GM12878 (cell line): ENCODE data around the gene TCHP. TPM values are rescaled to one million over a fixed set of nuclear protein-coding genes. Genes with fewer than 3 reads are reported as not detected.

Experiments used
- BMI1 ChIP-seq: fragments of 450-650 bp; IDR thresholded peaks from 2 replicates; pipeline ENCODE4 v1.6.1; 2016; ENCODE audit warnings: mild to moderate bottlenecking, moderate library complexity, borderline replicate concordance
- CBX5 ChIP-seq: sonication (generic); IDR thresholded peaks from 2 replicates; pipeline ENCODE4 v1.6.1; 2016; ENCODE audit warnings: low read depth, moderate library complexity, mild to moderate bottlenecking, inconsistent platforms
- JUND ChIP-seq: IDR thresholded peaks from 2 replicates; pipeline ENCODE4 v1.6.1; 2012; ENCODE audit warnings: low read depth, mild to moderate bottlenecking, low read length, improper control_type of control experiment, moderate library complexity
- MEF2B ChIP-seq: fragments of 450-650 bp; IDR thresholded peaks from 2 replicates; pipeline ENCODE4 v1.6.1; 2018; ENCODE audit warnings: mild to moderate bottlenecking, moderate library complexity; ENCODE audit not compliant: partially characterized antibody, poor library complexity, severe bottlenecking
- NFYB ChIP-seq: IDR thresholded peaks from 2 replicates; pipeline ENCODE4 v1.6.1; 2011; ENCODE audit warnings: low read depth, mild to moderate bottlenecking, low read length, improper control_type of control experiment, moderate library complexity; ENCODE audit not compliant: insufficient read depth
- SP1 ChIP-seq: IDR thresholded peaks from one replicate; pipeline ENCODE4 v1.6.1; 2011; ENCODE audit warnings: low read depth, low read length
- TARDBP ChIP-seq: IDR thresholded peaks from 2 replicates; pipeline ENCODE4 v1.6.1; 2016; ENCODE audit warnings: borderline replicate concordance
- YBX1 ChIP-seq: fragments of 450-650 bp; IDR thresholded peaks from 2 replicates; pipeline ENCODE4 v1.6.1; 2016; ENCODE audit warnings: antibody characterized with exemption
- ZNF207 ChIP-seq: fragments of 450-650 bp; IDR thresholded peaks from 2 replicates; pipeline ENCODE4 v1.6.1; 2014; ENCODE audit warnings: antibody characterized with exemption, mild to moderate bottlenecking, borderline replicate concordance
- ZNF24 ChIP-seq: fragments of 450-650 bp; IDR thresholded peaks from 2 replicates; pipeline ENCODE4 v1.6.1; 2017; ENCODE audit warnings: antibody characterized with exemption, mild to moderate bottlenecking
- polyA plus RNA-seq, 11 experiments: library from polyadenylated mRNA; depleted of rRNA in 4 of 11; unstranded in 6 of 11; stranded (reverse) in 5 of 11; fragments of >200 nt; fragmentation: Nextera tagmentation in 4 of 11; fragmentation: Illumina TruSeq in 1 of 11; extraction: Ambion mirVana in 4 of 11; extraction: Trizol in 1 of 11; gene quantifications; 1 replicate in 1 of 11; 2 replicates in 10 of 11; pipeline versions ENCODE4 v1.2.1 to v1.2.3, GENCODE V29; 2011 to 2016; ENCODE audit warnings: inconsistent platforms in 2 of 11, missing spikeins in 2 of 11, low read depth in 1 of 11
- total RNA-seq, 4 experiments: library from RNA; depleted of rRNA in 3 of 4; stranded (reverse); fragments of >200 nt in 3 of 4; fragmentation: Illumina TruSeq in 1 of 4; extraction: Trizol in 1 of 4; gene quantifications; 2 replicates each; pipeline versions ENCODE4 v1.2.1 to v1.2.3, GENCODE V29; 2013 to 2021
- TF ChIP-seq, protein P1 (sequence below): fragments of 450-650 bp; conservative IDR thresholded peaks from 2 replicates; pipeline ENCODE4 v1.6.1; 2017; ENCODE audit warnings: mild to moderate bottlenecking, moderate library complexity
- TF ChIP-seq, protein P2 (sequence below): fragments of 450-650 bp; formaldehyde crosslinking; IDR thresholded peaks from 2 replicates; pipeline ENCODE4 v1.4.0; 2020; ENCODE audit warnings: mild to moderate bottlenecking, moderate library complexity
- TF ChIP-seq, protein P3 (sequence below): fragments of 450-650 bp; IDR thresholded peaks from 2 replicates; pipeline ENCODE4 v1.6.1; 2017; ENCODE audit warnings: mild to moderate bottlenecking, moderate library complexity
- TF ChIP-seq, protein P4 (sequence below): fragments of 450-650 bp; IDR thresholded peaks from 2 replicates; pipeline ENCODE4 v1.6.1; 2016; ENCODE audit warnings: mild to moderate bottlenecking
- TF ChIP-seq, protein P5 (sequence below): fragments of 450-650 bp; IDR thresholded peaks from 2 replicates; pipeline ENCODE4 v1.6.1; 2016; ENCODE audit warnings: mild to moderate bottlenecking, moderate library complexity, borderline replicate concordance

TCHP gene
- total and polyA plus RNA-seq, 10 of the 15 experiments (the other 5 are each of a cell fraction or from before 2014, with no cell fraction given) = 4.8 to 18.6 (median 15.0) TPM

DNA sequence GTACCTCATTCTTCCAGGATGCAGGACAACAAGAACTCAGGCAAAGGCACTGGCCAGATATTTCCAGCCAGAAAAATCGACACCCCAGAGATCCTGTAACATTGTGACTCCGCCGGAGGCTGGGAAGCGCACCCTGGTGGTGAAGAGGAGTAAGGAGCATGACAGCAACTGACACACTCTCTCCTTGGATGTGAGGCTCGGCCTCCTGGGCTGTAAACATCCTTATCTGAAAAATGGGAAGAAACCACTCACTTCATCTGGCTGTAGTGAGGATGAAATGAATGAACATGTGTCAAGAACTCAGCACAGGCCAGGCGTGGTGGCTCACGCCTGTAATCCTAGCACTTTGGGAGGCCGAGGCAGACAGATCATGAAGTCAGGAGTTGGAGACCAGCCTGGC, 27.5 kb downstream of the TCHP start (continued):
- TF ChIP-seq, protein P1, sequence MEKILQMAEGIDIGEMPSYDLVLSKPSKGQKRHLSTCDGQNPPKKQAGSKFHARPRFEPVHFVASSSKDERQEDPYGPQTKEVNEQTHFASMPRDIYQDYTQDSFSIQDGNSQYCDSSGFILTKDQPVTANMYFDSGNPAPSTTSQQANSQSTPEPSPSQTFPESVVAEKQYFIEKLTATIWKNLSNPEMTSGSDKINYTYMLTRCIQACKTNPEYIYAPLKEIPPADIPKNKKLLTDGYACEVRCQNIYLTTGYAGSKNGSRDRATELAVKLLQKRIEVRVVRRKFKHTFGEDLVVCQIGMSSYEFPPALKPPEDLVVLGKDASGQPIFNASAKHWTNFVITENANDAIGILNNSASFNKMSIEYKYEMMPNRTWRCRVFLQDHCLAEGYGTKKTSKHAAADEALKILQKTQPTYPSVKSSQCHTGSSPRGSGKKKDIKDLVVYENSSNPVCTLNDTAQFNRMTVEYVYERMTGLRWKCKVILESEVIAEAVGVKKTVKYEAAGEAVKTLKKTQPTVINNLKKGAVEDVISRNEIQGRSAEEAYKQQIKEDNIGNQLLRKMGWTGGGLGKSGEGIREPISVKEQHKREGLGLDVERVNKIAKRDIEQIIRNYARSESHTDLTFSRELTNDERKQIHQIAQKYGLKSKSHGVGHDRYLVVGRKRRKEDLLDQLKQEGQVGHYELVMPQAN = no peak
- TF ChIP-seq, protein P2, sequence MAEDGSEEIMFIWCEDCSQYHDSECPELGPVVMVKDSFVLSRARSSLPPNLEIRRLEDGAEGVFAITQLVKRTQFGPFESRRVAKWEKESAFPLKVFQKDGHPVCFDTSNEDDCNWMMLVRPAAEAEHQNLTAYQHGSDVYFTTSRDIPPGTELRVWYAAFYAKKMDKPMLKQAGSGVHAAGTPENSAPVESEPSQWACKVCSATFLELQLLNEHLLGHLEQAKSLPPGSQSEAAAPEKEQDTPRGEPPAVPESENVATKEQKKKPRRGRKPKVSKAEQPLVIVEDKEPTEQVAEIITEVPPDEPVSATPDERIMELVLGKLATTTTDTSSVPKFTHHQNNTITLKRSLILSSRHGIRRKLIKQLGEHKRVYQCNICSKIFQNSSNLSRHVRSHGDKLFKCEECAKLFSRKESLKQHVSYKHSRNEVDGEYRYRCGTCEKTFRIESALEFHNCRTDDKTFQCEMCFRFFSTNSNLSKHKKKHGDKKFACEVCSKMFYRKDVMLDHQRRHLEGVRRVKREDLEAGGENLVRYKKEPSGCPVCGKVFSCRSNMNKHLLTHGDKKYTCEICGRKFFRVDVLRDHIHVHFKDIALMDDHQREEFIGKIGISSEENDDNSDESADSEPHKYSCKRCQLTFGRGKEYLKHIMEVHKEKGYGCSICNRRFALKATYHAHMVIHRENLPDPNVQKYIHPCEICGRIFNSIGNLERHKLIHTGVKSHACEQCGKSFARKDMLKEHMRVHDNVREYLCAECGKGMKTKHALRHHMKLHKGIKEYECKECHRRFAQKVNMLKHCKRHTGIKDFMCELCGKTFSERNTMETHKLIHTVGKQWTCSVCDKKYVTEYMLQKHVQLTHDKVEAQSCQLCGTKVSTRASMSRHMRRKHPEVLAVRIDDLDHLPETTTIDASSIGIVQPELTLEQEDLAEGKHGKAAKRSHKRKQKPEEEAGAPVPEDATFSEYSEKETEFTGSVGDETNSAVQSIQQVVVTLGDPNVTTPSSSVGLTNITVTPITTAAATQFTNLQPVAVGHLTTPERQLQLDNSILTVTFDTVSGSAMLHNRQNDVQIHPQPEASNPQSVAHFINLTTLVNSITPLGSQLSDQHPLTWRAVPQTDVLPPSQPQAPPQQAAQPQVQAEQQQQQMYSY = no peak
- TF ChIP-seq TARDBP (no peak), SP1 (no peak), JUND (no peak), NFYB (no peak), ZNF207 (no peak), ZNF24 (no peak), MEF2B (no peak), YBX1 (no peak), BMI1 (no peak), CBX5 (no peak)
- TF ChIP-seq, protein P3, sequence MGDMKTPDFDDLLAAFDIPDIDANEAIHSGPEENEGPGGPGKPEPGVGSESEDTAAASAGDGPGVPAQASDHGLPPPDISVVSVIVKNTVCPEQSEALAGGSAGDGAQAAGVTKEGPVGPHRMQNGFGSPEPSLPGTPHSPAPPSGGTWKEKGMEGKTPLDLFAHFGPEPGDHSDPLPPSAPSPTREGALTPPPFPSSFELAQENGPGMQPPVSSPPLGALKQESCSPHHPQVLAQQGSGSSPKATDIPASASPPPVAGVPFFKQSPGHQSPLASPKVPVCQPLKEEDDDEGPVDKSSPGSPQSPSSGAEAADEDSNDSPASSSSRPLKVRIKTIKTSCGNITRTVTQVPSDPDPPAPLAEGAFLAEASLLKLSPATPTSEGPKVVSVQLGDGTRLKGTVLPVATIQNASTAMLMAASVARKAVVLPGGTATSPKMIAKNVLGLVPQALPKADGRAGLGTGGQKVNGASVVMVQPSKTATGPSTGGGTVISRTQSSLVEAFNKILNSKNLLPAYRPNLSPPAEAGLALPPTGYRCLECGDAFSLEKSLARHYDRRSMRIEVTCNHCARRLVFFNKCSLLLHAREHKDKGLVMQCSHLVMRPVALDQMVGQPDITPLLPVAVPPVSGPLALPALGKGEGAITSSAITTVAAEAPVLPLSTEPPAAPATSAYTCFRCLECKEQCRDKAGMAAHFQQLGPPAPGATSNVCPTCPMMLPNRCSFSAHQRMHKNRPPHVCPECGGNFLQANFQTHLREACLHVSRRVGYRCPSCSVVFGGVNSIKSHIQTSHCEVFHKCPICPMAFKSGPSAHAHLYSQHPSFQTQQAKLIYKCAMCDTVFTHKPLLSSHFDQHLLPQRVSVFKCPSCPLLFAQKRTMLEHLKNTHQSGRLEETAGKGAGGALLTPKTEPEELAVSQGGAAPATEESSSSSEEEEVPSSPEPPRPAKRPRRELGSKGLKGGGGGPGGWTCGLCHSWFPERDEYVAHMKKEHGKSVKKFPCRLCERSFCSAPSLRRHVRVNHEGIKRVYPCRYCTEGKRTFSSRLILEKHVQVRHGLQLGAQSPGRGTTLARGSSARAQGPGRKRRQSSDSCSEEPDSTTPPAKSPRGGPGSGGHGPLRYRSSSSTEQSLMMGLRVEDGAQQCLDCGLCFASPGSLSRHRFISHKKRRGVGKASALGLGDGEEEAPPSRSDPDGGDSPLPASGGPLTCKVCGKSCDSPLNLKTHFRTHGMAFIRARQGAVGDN = no peak
- TF ChIP-seq, protein P4, sequence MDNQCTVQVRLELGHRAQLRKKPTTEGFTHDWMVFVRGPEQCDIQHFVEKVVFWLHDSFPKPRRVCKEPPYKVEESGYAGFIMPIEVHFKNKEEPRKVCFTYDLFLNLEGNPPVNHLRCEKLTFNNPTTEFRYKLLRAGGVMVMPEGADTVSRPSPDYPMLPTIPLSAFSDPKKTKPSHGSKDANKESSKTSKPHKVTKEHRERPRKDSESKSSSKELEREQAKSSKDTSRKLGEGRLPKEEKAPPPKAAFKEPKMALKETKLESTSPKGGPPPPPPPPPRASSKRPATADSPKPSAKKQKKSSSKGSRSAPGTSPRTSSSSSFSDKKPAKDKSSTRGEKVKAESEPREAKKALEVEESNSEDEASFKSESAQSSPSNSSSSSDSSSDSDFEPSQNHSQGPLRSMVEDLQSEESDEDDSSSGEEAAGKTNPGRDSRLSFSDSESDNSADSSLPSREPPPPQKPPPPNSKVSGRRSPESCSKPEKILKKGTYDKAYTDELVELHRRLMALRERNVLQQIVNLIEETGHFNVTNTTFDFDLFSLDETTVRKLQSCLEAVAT = 0 out of 2 replicates have a peak, but pooled peaks have one; percentile 29
- TF ChIP-seq, protein P5, sequence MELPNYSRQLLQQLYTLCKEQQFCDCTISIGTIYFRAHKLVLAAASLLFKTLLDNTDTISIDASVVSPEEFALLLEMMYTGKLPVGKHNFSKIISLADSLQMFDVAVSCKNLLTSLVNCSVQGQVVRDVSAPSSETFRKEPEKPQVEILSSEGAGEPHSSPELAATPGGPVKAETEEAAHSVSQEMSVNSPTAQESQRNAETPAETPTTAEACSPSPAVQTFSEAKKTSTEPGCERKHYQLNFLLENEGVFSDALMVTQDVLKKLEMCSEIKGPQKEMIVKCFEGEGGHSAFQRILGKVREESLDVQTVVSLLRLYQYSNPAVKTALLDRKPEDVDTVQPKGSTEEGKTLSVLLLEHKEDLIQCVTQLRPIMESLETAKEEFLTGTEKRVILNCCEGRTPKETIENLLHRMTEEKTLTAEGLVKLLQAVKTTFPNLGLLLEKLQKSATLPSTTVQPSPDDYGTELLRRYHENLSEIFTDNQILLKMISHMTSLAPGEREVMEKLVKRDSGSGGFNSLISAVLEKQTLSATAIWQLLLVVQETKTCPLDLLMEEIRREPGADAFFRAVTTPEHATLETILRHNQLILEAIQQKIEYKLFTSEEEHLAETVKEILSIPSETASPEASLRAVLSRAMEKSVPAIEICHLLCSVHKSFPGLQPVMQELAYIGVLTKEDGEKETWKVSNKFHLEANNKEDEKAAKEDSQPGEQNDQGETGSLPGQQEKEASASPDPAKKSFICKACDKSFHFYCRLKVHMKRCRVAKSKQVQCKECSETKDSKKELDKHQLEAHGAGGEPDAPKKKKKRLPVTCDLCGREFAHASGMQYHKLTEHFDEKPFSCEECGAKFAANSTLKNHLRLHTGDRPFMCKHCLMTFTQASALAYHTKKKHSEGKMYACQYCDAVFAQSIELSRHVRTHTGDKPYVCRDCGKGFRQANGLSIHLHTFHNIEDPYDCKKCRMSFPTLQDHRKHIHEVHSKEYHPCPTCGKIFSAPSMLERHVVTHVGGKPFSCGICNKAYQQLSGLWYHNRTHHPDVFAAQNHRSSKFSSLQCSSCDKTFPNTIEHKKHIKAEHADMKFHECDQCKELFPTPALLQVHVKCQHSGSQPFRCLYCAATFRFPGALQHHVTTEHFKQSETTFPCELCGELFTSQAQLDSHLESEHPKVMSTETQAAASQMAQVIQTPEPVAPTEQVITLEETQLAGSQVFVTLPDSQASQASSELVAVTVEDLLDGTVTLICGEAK = no peak
